Astrocyte (in vitro differentiated cells and primary cell): ENCODE measurements around the gene LZTS3. TPM values are rescaled to one million over a fixed set of nuclear protein-coding genes. Genes with fewer than 3 reads are reported as not detected.

Experiments used
- DNase-seq: peaks from one replicate; pipeline ENCODE4 v3.0.0-alpha.2; 2010; ENCODE audit warnings: low read depth
- FAIRE-seq: peaks from 2 replicates; lab custom pipeline; 2011; peaks lifted over from hg19 to GRCh38; lab: Jason Lieb, UNC
- H2AFZ ChIP-seq: 2 replicates; pipeline ENCODE4 v1.6.0; 2012; ENCODE audit warnings: low read depth, low read length, inconsistent platforms
- H3K27ac ChIP-seq: 2 replicates; pipeline ENCODE4 v1.5.1; 2011; ENCODE audit warnings: low read depth, low read length, inconsistent platforms
- H3K27me3 ChIP-seq: 2 replicates; pipeline ENCODE4 v1.6.0; 2011; ENCODE audit warnings: low read length, inconsistent platforms; ENCODE audit not compliant: insufficient read depth
- H3K36me3 ChIP-seq: 2 replicates; pipeline ENCODE4 v1.5.1; 2011; ENCODE audit warnings: low read length, inconsistent platforms; ENCODE audit not compliant: insufficient read depth
- H3K4me1 ChIP-seq: 2 replicates; pipeline ENCODE4 v1.5.1; 2011; ENCODE audit warnings: low read length, inconsistent platforms; ENCODE audit not compliant: insufficient read depth
- H3K4me2 ChIP-seq: 2 replicates; pipeline ENCODE4 v1.6.0; 2012; ENCODE audit warnings: low read length, inconsistent platforms
- H3K4me3 ChIP-seq: 2 replicates; pipeline ENCODE4 v1.5.1; 2011; ENCODE audit warnings: low read depth, mild to moderate bottlenecking, low read length, inconsistent platforms; ENCODE audit not compliant: insufficient read depth
- H3K79me2 ChIP-seq: 2 replicates; pipeline ENCODE4 v1.6.0; 2012; ENCODE audit warnings: mild to moderate bottlenecking, low read length, inconsistent platforms; ENCODE audit not compliant: insufficient read depth
- H3K9ac ChIP-seq: 2 replicates; pipeline ENCODE4 v1.6.0; 2012; ENCODE audit warnings: mild to moderate bottlenecking, low read length, inconsistent platforms
- H3K9me3 ChIP-seq: 2 replicates; pipeline ENCODE4 v1.5.1; 2012; ENCODE audit warnings: low read depth, mild to moderate bottlenecking, low read length, inconsistent platforms; ENCODE audit not compliant: insufficient read depth
- H4K20me1 ChIP-seq: 2 replicates; pipeline ENCODE4 v1.6.0; 2012; ENCODE audit warnings: low read length, inconsistent platforms; ENCODE audit not compliant: insufficient read depth
- H3K27ac Mint-ChIP-seq: one replicate; pipeline ENCODE4 v1.8.0; 2021; ENCODE audit warnings: mild to moderate bottlenecking, mixed read lengths; ENCODE audit not compliant: unreplicated experiment
- H3K27me3 Mint-ChIP-seq: one replicate; pipeline ENCODE4 v1.8.0; 2021; ENCODE audit warnings: low read depth, mixed read lengths; ENCODE audit not compliant: unreplicated experiment
- H3K36me3 Mint-ChIP-seq: one replicate; pipeline ENCODE4 v1.8.0; 2021; ENCODE audit warnings: low read depth, mixed read lengths; ENCODE audit not compliant: unreplicated experiment
- H3K4me1 Mint-ChIP-seq: one replicate; pipeline ENCODE4 v1.8.0; 2021; ENCODE audit warnings: low read depth, mixed read lengths; ENCODE audit not compliant: unreplicated experiment
- H3K4me3 Mint-ChIP-seq: one replicate; pipeline ENCODE4 v1.8.0; 2021; ENCODE audit warnings: mild to moderate bottlenecking, moderate library complexity, mixed read lengths; ENCODE audit not compliant: unreplicated experiment
- H3K9me3 Mint-ChIP-seq: one replicate; pipeline ENCODE4 v1.8.0; 2021; ENCODE audit warnings: mild to moderate bottlenecking, mixed read lengths; ENCODE audit not compliant: unreplicated experiment
- EZH2 ChIP-seq: IDR thresholded peaks from 2 replicates; pipeline ENCODE4 v1.6.1; 2012; ENCODE audit warnings: mild to moderate bottlenecking, low read length, inconsistent platforms; ENCODE audit not compliant: insufficient read depth
- total RNA-seq: library from RNA; stranded (reverse); gene quantifications from 2 replicates; pipeline ENCODE4 v1.2.1, GENCODE V29; 2021
- TF ChIP-seq, protein P1 (sequence below): IDR thresholded peaks from 2 replicates; pipeline ENCODE4 v1.5.1; 2011; ENCODE audit warnings: low read depth, mild to moderate bottlenecking, inconsistent platforms, low read length, moderate library complexity; ENCODE audit not compliant: insufficient read depth

Gene LZTS3
- total RNA-seq, 1 donor from 2014 or later, result 12.6 TPM

DNA sequence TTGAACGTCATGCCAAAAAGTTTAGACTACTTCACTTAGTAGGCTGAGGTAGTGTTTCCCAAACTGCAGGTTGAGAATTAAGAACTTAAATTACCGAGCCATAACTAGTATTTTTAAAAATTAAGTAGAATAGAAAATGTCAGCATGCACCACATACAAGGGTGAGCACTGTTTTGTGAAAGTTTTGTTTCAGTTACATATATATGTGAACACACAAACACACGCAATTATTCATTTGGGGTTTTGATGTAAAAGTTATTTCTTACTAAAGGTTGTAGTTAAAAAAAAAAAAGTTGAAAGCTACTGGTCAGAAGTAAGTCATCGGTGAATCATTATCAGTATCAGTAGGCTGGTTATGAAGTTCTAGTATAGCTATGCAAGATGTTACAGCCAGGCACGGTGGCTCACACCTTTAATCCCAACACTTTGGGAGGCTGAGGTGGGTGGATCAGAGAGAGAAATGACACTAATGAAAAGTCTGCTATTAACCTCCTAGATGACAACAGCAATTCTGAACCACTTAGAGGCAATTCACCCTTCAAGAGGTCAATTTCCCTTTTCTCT, 37.8 kb downstream of the LZTS3 start:
- no peak overlapping the region for H3K4me2 ChIP-seq
- H3K4me1 ChIP-seq, result no peaks in the 10 kb centered on the region
- peaks cover 16% of the 10 kb centered on the region for H3K79me2 ChIP-seq
- H3K27ac ChIP-seq, result no peak overlapping the region
- no peaks in the 10 kb centered on the region for H3K9me3 ChIP-seq
- Mint-ChIP-seq H3K27me3 (no peaks in the 10 kb centered on the region), H3K9me3 (no peaks in the 10 kb centered on the region), H3K4me1 (no peaks in the 10 kb centered on the region), H3K36me3 (peaks cover 2% of the 10 kb centered on the region), H3K4me3 (no peak overlapping the region), H3K27ac (peak overlapping the region; percentile 62)
- no peak for FAIRE-seq
- no peak overlapping the region for H3K4me3 ChIP-seq
- no peak overlapping the region for H3K9ac ChIP-seq
- no peak overlapping the region for H2AFZ ChIP-seq
- peaks cover 27% of the 10 kb centered on the region for H4K20me1 ChIP-seq
- H3K36me3 ChIP-seq, result no peaks in the 10 kb centered on the region
- no peak for TF ChIP-seq EZH2
- TF ChIP-seq, protein P1, sequence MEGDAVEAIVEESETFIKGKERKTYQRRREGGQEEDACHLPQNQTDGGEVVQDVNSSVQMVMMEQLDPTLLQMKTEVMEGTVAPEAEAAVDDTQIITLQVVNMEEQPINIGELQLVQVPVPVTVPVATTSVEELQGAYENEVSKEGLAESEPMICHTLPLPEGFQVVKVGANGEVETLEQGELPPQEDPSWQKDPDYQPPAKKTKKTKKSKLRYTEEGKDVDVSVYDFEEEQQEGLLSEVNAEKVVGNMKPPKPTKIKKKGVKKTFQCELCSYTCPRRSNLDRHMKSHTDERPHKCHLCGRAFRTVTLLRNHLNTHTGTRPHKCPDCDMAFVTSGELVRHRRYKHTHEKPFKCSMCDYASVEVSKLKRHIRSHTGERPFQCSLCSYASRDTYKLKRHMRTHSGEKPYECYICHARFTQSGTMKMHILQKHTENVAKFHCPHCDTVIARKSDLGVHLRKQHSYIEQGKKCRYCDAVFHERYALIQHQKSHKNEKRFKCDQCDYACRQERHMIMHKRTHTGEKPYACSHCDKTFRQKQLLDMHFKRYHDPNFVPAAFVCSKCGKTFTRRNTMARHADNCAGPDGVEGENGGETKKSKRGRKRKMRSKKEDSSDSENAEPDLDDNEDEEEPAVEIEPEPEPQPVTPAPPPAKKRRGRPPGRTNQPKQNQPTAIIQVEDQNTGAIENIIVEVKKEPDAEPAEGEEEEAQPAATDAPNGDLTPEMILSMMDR, result no peak
- no peaks in the 10 kb centered on the region for H3K27me3 ChIP-seq
- peak; percentile 10 for DNase-seq

DNA sequence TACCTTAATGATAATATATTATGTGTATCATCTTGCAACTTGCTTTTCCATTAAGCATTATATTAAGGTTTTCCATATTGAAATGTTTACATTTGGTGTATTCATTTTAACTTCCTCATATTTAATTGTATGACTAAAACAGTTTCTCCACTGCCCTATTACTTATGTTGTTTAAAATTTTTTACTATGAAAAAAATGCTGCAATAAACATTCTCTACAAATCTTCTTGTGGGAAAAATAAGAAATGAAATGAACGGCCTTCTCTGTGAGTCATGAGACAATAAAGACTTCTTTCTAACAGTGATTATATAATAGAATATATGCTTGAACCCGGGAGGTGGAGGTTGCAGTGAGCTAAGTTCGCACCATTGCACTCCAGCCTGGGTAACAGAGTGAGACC, 39.2 kb downstream of the LZTS3 start:
- no peak overlapping the region for H3K27ac Mint-ChIP-seq
- H3K79me2 ChIP-seq, result peaks cover 13% of the 10 kb centered on the region
- no peaks in the 10 kb centered on the region for H3K27me3 ChIP-seq
- H3K4me1 ChIP-seq, result no peaks in the 10 kb centered on the region
- DNase-seq (no peak), FAIRE-seq (no peak)
- no peaks in the 10 kb centered on the region for H3K9me3 Mint-ChIP-seq
- no peaks in the 10 kb centered on the region for H3K27me3 Mint-ChIP-seq
- no peak overlapping the region for H3K4me2 ChIP-seq
- H3K9me3 ChIP-seq, result no peaks in the 10 kb centered on the region
- no peaks in the 10 kb centered on the region for H3K36me3 ChIP-seq
- no peak overlapping the region for H3K27ac ChIP-seq
- no peak overlapping the region for H3K9ac ChIP-seq
- no peaks in the 10 kb centered on the region for H3K4me1 Mint-ChIP-seq
- no peak overlapping the region for H3K4me3 Mint-ChIP-seq
- H3K4me3 ChIP-seq, result no peak overlapping the region
- H3K36me3 Mint-ChIP-seq, result peaks cover 2% of the 10 kb centered on the region
- peaks cover 17% of the 10 kb centered on the region for H4K20me1 ChIP-seq
- H2AFZ ChIP-seq, result no peak overlapping the region
- TF ChIP-seq, protein P1, result no peak
- TF ChIP-seq EZH2, result no peak

DNA sequence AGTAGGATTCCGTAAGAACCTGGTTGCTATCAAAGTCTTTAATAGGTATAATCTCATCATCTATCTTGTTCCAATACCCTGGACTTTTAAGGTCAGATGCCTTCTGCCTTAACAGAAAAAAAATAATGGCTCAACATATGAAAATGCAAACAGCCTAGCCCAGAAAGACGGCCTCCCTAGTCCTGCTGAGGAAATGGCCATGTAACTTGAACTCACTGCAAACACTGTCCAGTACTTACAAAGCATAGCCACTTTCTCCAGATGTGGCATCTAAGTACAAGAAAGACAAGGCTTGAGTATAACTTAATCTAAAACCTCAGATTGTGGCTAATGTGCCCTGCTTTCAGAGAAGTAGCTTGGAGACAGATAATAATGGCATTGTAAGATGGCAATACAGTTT, 40.2 kb downstream of the LZTS3 start:
- Histone ChIP-seq H3K4me3 (no peak overlapping the region), H3K4me1 (no peaks in the 10 kb centered on the region), H2AFZ (no peak overlapping the region), H3K27me3 (no peaks in the 10 kb centered on the region), H3K9ac (no peak overlapping the region), H3K4me2 (no peak overlapping the region), H3K36me3 (no peaks in the 10 kb centered on the region), H3K9me3 (no peaks in the 10 kb centered on the region), H4K20me1 (peaks cover 12% of the 10 kb centered on the region), H3K79me2 (peaks cover 10% of the 10 kb centered on the region), H3K27ac (no peak overlapping the region)
- Mint-ChIP-seq H3K4me3 (no peak overlapping the region), H3K27me3 (no peaks in the 10 kb centered on the region), H3K4me1 (no peaks in the 10 kb centered on the region), H3K27ac (no peak overlapping the region), H3K9me3 (no peaks in the 10 kb centered on the region), H3K36me3 (peaks cover 2% of the 10 kb centered on the region)
- TF ChIP-seq, protein P1, result no peak
- TF ChIP-seq EZH2, result no peak
- no peak for DNase-seq
- FAIRE-seq, result no peak
